ENCODE measurements around the gene CLNK. TPM values are rescaled to one million over a fixed set of nuclear protein-coding genes. Genes with fewer than 3 reads are reported as not detected.

The CLNK gene
- polyA plus RNA-seq, 3 donors = not detected

- Histone ChIP-seq H3K27ac (ENCODE audit: low read depth in 1 of 2, low read length in 2 of 2) (no peak overlapping the region), H3K79me2 (ENCODE audit: insufficient read depth, low read length) (no peaks in the 10 kb centered on the region), H3K4me3 (replicated peaks in 1 of 3; ENCODE audit: low read depth in 2 of 3, low read length in 3 of 3) (no peak overlapping the region), H3K9ac (ENCODE audit: insufficient read depth, low read length, poor library complexity, severe bottlenecking) (no peak overlapping the region), H3K9me3 (replicated peaks in 1 of 2; ENCODE audit: control insufficient read depth in 1 of 2, insufficient read depth in 1 of 2, low read length in 2 of 2) (no peaks in the 10 kb centered on the region), H3K4me2 (replicated peaks; ENCODE audit: extremely low read depth, low read length, poor library complexity, severe bottlenecking) (no peak overlapping the region), H3K27me3 (ENCODE audit: control insufficient read depth in 2 of 2, insufficient read depth in 2 of 2, low read length in 2 of 2) (no peaks in the 10 kb centered on the region), H3K36me3 (replicated peaks in 1 of 2; ENCODE audit: control insufficient read depth in 1 of 2, insufficient read depth in 2 of 2, low read length in 2 of 2) (no peaks in the 10 kb centered on the region), H4K20me1 (ENCODE audit: insufficient read depth, low read length) (no peaks in the 10 kb centered on the region), H2AFZ (ENCODE audit: insufficient read depth, low read depth, low read length, poor library complexity, severe bottlenecking) (no peak overlapping the region), H3K4me1 (ENCODE audit: control insufficient read depth in 1 of 2, insufficient read depth in 2 of 2, low read length in 2 of 2) (no peaks in the 10 kb centered on the region)
- no peaks in the 10 kb centered on the region for H3K27me3 Mint-ChIP-seq (ENCODE audit: low read depth in 3 of 3)
- WGBS (ENCODE audit: insufficient coverage) = 78% methylated on average over 3 of the region's 3 CpGs
- H3K4me3 Mint-ChIP-seq = no peak overlapping the region
- H3K27ac Mint-ChIP-seq = no peak overlapping the region
- DNase-seq = no peak
- H3K4me1 Mint-ChIP-seq = no peaks in the 10 kb centered on the region
- H3K36me3 Mint-ChIP-seq = no peaks in the 10 kb centered on the region
- TF ChIP-seq CTCF (IDR thresholded peaks at IDR 0.05) = no peak
- peaks cover 0 to 5% (median 0%) of the 10 kb centered on the region in 7 donors for H3K9me3 Mint-ChIP-seq
- intact Hi-C loops (cut with micrococcal nuclease) = no loop called here
Measured at GRCh38 chr4:10607206-10607605, 77.4 kb downstream of the CLNK start.

GRCh38 chr4:10606483-10607155 lies 77.9 kb downstream of the CLNK start:
- TF ChIP-seq CTCF (IDR thresholded peaks at IDR 0.05) = no peak
- DNase-seq = no peak
- Mint-ChIP-seq H3K4me1 (no peaks in the 10 kb centered on the region), H3K27me3 (ENCODE audit: low read depth in 3 of 3) (no peaks in the 10 kb centered on the region), H3K27ac (no peak overlapping the region), H3K36me3 (no peaks in the 10 kb centered on the region), H3K4me3 (no peak overlapping the region), H3K9me3 (peaks cover 0 to 5% (median 0%) of the 10 kb centered on the region in 7 donors)
- Histone ChIP-seq H4K20me1 (ENCODE audit: insufficient read depth, low read length) (no peaks in the 10 kb centered on the region), H3K27ac (ENCODE audit: low read depth in 1 of 2, low read length in 2 of 2) (no peak overlapping the region), H2AFZ (ENCODE audit: insufficient read depth, low read depth, low read length, poor library complexity, severe bottlenecking) (no peak overlapping the region), H3K9ac (ENCODE audit: insufficient read depth, low read length, poor library complexity, severe bottlenecking) (no peak overlapping the region), H3K36me3 (replicated peaks in 1 of 2; ENCODE audit: control insufficient read depth in 1 of 2, insufficient read depth in 2 of 2, low read length in 2 of 2) (no peaks in the 10 kb centered on the region), H3K4me2 (replicated peaks; ENCODE audit: extremely low read depth, low read length, poor library complexity, severe bottlenecking) (no peak overlapping the region), H3K9me3 (replicated peaks in 1 of 2; ENCODE audit: control insufficient read depth in 1 of 2, insufficient read depth in 1 of 2, low read length in 2 of 2) (no peaks in the 10 kb centered on the region), H3K4me1 (ENCODE audit: control insufficient read depth in 1 of 2, insufficient read depth in 2 of 2, low read length in 2 of 2) (no peaks in the 10 kb centered on the region), H3K4me3 (replicated peaks in 1 of 3; ENCODE audit: low read depth in 2 of 3, low read length in 3 of 3) (no peak overlapping the region), H3K79me2 (ENCODE audit: insufficient read depth, low read length) (no peaks in the 10 kb centered on the region), H3K27me3 (ENCODE audit: control insufficient read depth in 2 of 2, insufficient read depth in 2 of 2, low read length in 2 of 2) (no peaks in the 10 kb centered on the region)
- WGBS (ENCODE audit: insufficient coverage) = 0% methylated on average over 1 of the region's 5 CpGs
- intact Hi-C loops (cut with micrococcal nuclease) = no loop called here
